GM21576 (cell line): ENCODE results near the gene EGLN1.
A peak's percentile ranks its signal among the peaks of the same experiment; 100 is the strongest.
"Not testable (repeated sequence)": the region's sequence is repeated elsewhere in the genome, so short reads cannot be mapped to it uniquely, and the experiment has no call there.

Experiments used
- ATAC-seq: cut with Tn5 transposase; IDR thresholded peaks from one replicate; pipeline ENCODE4 v1.9.1; 2021; ENCODE audit warnings: mild to moderate bottlenecking, moderate library complexity; ENCODE audit not compliant: unreplicated experiment

The EGLN1 gene

DNA sequence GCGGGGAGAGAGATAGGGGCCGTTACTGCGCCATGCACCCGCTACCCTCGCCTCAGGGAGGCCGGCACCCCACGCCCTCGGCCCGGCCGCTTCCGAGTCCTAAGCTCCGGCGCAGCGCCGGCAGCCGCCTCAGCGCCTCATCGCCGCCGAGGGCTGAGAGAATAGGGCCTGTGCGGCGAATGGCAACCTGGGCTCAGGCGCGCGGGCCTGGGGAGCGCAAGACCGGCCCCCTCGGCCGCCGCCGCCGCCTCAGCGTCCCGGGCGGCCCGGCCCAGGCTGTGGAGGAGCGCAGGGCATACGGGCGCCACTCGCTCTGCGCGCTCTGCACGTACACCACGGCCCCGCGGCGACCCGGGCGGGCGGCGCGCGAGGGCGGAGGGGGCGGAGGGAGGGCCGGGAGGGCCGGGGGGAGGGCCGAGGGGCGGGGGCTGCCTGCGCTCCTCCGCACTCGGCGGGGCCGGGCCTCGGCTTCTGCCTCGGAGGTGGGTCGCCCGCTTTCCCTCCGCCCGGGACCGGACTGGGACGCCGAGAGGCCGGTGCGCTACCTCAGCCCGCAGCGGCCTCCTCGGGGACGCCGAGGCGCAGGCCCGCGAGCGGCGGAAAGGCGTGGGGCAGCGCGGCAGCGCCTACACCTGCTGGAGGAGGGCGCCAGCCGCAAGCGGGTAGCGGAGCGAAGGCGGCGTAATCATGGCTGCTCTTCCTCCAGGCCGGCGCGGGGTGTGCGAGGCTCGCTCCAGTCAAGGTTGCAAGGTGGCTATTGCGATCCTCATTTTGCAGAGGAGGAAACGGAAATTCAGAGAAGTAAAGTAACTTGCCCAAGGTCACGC is at the start of gene EGLN1:
EGLN1 (minus strand) TSS at position 317 of the 827 bp plus-strand sequence. CDS start 399 bp downstream, outside the sequence.
- peak; percentile 73 for ATAC-seq

DNA sequence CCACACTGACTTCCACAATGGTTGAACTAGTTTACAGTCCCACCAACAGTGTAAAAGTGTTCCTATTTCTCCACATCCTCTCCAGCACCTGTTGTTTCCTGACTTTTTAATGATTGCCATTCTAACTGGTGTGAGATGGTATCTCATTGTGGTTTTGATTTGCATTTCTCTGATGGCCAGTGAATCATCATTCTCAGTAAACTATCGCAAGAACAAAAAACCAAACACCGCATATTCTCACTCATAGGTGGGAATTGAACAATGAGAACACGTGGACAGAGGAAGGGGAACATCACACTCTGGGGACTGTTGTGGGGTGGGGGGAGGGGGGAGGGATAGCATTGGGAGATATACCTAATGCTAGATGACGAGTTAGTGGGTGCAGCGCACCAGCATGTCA is 49.4 kb upstream of the EGLN1 start:
- not testable (repeated sequence) for ATAC-seq

DNA sequence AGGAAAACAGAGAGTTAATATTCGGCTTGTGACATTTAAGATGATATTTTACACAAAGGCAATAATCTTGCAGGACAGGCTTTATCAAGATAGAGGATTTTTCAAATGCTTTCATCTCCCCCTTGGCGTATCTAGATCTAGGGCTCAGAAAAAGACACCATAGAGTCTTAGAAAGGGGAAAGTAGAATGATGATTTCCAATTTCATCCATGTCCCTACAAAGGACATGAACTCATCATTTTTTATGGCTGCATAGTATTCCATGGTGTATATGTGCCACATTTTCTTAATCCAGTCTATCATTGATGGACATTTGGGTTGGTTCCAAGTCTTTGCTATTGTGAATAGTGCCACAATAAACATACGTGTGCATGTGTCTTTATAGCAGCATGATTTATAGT is 48.9 kb upstream of the EGLN1 start:
- not testable (repeated sequence) for ATAC-seq

DNA sequence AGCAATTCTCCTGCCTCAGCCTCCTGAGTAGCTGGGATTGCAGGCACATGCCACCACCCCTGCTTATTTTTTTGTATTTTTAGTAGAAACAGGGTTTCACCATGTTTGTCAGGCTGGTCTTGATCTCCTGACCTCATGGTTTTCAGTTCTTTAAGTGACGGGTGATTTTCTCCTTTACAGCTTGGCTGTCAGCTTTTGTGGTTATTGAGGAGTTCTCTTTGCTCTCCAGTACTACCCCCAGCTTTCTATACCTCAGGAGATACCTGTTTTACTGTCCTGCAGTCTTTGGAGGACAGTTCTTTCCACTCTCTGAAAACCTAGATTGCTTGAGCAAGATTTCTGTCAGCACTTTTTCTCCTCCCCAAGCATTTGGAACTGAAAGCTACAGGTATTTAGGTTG is 45.9 kb upstream of the EGLN1 start:
- ATAC-seq, result no peak

DNA sequence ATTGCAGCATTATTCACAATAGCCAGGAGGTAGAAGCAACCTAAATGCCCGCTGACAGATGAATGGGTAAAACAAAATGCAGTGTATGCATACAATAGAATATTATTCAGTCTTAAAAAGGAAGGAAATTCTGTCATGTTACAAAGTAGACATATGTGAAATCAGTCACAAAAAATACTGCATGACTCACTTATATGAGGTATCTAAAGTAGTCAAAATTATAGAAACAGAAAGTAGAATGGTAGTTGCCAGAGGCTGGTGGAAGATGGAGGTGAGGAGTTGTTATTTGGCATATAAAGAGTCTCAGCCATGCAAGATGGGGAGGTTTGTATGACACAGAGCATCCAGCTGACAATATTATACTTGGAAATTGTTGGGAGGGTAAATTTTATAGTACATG is 43.0 kb upstream of the EGLN1 start:
- no peak for ATAC-seq

DNA sequence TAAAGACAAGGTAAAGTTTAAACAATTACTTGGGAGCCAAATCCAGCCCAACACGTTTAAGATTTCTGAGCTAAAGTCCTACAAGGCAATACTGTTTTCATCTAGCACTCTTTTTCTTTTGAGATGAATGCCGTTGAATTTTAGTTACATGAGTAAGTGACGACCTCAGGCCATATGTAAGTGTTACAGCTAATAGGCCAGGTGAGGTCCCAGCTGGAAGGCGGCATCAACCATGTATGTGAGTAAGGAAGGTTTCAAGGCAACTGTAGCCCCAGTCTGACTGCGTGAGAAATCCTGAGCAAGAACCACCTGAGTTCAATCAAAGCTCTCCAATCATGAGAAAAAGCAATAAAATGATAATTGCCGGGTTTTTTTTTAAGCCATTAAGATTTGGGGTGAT is 41.5 kb upstream of the EGLN1 start:
- no peak for ATAC-seq

DNA sequence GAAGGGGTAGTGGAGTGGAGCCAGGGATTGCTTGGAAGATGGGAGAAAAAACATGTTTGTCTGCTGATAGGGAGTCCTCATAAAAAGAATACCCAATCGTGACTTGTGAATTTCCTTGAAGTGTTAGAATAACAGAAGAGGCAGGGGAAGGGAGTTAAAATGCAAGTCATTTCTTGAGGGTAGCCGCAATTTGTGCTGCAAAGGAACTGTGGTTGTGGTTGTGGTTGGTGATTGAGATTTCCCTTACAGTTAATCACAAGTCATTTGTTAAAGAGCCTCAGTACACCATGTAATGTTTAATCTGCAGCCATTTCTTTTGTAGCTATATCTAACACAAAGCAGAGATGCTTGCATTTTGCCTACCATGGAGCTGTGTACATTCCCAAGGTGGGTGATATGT is 38.5 kb upstream of the EGLN1 start:
- no peak for ATAC-seq

DNA sequence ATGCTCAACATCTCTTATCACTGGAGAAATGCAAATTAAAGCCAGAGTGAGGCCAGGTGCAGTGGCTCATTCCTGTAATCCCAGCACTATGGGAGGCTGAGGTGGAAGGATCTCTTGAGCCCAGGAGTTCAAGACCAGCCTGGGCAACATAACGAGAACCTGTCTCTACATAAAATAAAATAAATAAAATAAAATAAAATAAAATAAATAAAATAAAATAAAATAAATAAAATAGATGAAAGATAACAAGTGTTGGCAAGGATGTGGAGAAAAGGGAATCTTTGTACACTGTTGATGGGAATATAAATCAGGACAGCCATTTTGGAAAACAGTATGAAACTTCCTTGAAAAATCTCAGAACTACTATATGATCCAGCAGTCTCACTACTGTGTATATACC is 37.4 kb upstream of the EGLN1 start:
- not testable (repeated sequence) for ATAC-seq

DNA sequence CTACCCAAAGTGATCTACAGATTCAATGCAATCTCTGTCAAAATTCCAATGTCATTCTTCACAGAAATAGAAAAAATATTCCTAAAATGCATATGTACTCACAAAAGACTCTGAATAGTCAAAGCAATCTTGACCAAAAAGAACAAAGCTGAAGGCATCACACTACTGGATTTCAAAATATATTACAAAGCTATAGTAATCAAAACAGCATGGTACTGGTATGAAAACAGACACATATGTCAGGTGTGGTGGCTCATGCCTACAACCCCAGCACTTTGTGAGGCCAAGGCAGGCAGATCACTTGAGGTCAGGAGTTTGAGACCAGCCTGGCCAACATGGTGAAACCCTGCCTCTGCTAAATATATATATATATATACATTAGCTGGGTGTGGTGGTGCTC is 35.9 kb upstream of the EGLN1 start:
- ATAC-seq, result not testable (repeated sequence)

DNA sequence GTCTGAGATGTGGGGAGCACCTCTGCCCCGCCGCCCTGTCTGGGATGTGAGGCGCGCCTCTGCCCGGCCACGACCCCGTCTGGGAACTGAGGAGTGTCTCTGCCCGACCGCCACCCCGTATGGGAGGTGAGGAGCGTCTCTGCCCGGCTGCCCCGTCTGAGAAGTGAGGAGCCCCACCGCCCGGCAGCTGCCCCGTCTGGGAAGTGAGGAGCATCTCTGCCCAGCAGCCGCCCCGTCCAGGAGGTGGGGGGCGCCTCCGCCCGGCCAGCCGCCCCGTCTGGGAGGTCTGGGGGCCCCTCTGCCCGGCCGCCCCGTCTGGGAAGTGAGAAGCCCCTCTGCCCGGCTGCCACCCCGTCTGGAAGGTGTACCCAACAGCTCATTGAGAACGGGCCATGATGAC is 32.0 kb upstream of the EGLN1 start:
- not testable (repeated sequence) for ATAC-seq

DNA sequence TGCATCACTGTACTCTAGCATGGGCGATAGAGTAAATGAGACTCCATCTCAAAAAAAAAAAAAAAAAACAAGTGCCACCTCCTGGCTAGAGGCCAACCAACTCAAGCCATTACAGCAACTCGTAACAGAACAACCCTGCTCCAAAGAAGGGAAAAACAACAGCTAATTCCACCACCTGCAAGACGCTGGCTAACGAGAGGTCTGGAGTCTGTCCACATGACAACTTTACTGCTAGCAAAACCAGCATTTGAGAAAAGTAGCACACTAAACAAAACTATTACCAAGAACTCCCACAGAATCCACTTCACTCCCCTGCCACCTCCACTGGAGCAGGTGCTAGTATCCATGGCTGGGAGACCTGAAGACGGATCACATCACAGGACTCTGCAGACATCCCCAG is 24.1 kb upstream of the EGLN1 start:
- no peak for ATAC-seq

DNA sequence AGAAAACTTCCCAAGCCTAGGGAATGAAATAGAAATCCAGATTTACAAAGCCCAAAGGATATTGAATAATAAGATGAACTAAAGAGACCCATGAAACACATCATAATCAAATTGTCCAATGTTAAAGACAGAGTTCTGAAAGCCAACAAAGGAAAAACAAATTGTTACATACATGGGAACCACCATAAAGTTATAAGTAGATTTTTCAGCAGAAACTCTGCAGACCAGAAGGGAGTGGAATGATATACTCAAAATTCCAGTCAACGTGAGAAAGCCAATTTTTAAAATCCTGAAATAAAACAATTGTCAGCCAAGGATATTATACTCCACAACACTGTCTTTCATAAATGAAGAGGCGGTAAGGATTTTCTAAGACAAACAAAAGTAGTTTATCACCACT is 22.0 kb upstream of the EGLN1 start:
- ATAC-seq, result no peak

DNA sequence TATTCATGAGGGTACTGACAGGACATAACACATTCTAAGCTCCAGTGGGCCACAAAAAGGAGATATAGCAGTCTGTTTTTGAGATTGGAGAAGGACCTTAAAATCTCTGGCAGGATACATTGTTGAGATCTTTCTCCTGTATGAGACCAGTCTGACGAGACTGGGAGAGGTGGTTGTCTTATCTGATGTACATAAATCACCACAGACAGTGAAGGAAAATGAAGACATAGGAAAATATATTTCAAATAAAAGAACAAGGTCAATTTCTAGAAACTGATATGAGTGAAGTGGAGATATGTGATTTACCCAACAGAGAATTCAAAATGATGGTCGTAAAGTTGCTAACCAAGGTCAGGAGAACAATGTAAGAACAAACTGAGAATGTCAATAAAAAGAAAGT is 21.3 kb upstream of the EGLN1 start:
- no peak for ATAC-seq

DNA sequence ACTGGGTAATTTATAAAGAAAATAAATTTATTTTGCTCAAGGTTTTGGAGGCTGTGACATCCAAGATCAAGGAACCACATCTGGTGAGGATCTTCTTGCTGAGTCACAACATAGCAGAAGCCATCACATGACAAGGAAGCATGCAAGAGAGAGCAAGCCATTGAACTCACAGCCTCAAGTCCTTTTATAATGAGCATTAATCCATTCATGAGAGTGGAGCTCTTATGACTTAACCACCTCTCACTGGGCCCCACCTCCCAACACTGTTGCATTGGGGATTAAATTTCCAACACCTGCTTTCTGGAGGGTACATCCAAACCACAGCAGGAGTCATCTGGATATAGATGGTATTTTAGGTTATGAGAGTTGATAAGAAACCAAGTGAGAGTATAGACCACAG is 20.6 kb upstream of the EGLN1 start:
- no peak for ATAC-seq

DNA sequence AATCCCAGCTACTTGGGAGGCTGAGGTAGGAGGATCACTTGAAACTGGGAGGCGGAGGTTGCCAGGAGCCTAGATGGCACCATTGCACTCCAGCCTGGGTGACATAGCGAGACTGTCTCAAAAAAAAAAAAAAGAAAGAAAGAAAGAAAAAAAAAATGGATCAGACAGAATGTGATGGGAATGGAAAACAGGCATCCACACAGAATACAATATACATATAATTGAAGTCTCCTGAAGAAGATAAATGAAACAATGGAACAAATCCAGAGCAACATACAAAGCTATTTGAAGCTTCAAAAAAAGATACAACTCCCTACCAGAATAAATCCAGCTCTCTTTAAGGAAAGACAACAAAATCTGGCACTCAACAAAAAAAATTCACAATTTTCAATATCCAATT is 10.9 kb upstream of the EGLN1 start:
- ATAC-seq, result no peak

DNA sequence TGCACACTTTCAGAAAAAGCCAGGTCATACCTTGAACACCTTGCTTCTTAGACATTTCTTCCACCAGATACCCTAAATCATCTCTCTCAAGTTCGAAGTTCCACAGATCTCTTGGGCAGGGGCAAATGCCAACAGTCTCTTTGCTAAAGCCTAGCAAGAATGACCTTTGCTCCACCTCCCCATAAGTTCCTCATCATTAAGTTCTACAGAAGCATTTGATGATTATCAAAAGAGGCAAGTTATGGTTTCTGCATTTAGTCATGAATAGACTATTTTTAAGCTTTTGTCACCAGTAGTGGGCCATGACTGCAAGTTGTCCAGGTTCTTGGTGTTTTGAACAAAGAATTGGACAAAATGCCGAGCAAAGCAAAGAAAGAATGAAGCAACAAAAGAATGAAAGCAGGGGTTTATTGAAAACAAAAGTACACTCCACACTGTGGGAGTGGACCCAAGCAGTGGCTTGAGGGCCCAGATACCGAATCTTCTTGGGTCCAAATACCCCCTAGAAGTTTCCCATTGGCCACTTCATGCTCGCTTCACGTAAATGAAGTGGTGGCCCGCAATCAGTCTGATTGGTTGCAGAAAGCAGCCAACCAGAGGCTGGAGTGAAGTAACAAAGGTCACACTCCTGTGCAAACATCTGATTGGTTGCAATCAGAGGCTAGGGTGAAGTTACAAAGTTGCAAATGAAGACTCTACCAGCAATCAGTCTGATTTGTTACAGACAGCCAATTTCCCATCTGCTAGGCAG is 9.8 kb upstream of the EGLN1 start:
- ATAC-seq, result no peak

DNA sequence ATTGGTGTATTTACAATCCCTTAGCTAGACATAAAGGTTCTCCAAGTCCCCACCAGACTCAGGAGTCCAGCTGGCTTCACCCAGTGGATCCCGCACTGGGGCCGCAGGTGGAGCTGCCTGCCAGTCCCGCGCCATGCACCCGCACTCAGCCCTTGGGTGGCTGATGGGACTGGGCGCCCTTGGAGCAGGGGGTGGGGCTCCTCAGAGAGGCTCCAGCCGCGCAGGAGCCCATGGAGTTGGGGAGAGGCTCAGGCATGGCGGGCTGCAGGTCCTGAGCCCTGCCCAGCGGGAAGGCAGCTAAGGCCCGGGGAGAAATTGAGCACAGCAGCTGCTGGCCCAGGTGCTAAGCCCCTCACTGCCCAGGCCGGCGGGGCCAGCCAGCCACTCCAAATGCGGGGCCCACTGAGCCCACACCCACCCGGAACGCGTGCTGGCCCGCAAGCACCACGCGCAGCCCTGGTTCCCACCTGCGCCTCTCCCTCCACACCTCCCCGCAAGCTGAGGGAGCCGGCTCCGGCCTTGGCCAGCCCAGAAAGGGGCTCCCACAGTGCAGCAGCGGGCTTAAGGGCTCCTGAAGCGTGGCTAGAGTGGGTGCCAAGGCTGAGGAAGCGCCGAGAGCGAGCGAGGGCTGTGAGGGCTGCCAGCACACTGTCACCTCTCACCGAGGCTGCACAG is 8.7 kb upstream of the EGLN1 start:
- not testable (repeated sequence) for ATAC-seq

DNA sequence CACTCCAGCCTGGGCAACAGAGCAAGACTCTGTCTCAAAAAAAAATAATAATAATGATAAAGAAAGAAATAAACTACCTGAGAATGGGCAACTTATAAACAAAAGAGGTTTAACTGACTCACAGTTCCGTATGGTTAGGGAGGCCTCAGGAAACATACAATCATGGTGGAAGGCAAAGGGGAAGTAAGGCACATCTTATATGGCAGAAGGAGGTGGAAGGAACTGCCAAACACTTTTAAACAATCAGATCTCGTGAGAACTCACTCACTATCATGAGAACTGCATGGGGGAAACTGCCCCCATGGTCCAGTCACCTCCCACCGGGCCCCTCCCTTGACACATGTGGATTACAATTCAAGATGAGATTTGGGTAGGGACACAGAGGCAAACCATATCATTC is 6.3 kb upstream of the EGLN1 start:
- ATAC-seq, result no peak

DNA sequence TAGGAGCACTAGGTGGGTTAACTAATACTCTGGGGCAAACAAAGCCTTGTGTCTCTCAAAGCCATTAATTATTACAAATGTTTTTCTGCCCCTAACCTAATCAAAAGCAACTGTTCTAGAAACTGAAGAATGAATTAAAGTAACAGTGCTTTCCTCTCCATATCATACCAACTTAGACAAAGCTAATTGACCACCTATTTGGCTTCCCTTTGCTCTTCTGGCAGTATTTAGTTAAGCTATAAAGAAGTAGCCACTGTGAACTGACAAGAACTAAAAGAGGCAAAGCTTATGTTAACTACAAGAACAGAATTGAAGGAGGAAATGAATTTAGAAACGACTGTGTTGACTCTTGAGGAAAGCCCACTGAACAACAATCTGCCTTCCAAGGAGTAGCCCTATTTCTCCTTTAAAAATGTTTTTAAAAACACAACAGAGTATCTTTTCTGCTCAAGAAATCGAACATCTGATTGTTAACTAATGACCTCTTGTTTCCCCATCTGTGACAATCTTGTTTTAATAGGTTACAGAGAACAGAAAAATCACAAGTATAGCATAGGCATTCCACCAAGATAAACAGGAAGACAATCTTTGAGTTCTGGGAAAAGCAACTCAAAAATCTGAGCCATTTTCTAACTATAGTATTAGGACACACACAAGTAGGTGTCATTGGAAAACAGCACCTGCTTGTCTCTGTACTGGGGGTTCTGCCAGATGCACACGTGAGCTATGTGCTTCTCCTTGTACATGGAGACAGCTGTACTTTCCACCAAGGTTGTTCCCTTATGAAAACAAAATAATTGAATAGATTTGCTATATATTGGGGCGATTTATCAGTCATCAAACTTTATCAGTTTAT is 3.1 kb upstream of the EGLN1 start:
- ATAC-seq, result no peak

DNA sequence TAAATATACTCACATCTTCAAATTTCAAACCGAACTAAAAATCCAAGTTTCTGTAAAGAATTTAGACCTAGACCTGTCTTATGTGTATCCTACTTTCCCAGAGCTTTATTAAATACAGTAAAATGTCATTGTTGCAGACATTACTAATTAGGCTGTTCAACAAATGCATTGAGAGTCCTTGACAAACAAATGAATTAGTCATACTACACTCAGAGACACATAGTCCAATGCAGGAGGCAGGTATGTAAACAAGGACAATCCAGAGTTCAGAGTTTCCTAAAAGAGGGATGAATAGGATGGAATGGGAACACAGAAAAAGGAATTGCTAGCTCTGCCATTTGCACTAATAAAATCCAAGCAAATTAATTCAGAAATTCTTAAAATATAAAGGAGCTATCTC is 1.6 kb upstream of the EGLN1 start:
- no peak for ATAC-seq

DNA sequence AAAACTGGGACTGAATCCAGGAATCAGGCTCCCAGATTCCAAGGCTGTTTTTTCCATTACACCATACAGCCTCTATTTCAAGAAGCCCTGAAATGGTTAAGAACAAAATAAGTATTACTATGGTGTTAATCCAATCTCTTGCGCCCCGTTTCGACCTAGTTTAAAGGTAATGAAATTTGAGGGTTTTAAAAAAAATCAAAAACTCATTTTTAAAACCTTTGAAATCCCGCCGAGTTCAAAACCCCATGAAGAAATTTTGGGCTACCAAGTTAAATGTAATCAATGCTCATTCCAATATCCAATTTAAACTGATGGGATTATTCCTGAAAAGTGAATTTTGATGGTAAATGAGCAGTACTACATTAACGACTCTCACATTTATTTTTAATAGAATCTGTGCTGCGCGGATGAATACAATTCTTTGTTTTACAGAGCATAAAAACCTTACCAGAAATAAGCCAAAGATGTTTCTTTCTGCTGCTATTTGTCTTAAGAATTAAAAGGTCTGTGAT is 767 bp upstream of the EGLN1 start:
- ATAC-seq, result no peak
